ENCODE results near the gene ST6GALNAC5.

The ST6GALNAC5 gene

GRCh38 chr1:77085109-77085508 lies 217.8 kb downstream of the ST6GALNAC5 start:
- no peak overlapping the region for H3K27ac ChIP-seq
- no peak for TF ChIP-seq ZFX (IDR thresholded peaks at IDR 0.05)
- TF ChIP-seq, protein P1, sequence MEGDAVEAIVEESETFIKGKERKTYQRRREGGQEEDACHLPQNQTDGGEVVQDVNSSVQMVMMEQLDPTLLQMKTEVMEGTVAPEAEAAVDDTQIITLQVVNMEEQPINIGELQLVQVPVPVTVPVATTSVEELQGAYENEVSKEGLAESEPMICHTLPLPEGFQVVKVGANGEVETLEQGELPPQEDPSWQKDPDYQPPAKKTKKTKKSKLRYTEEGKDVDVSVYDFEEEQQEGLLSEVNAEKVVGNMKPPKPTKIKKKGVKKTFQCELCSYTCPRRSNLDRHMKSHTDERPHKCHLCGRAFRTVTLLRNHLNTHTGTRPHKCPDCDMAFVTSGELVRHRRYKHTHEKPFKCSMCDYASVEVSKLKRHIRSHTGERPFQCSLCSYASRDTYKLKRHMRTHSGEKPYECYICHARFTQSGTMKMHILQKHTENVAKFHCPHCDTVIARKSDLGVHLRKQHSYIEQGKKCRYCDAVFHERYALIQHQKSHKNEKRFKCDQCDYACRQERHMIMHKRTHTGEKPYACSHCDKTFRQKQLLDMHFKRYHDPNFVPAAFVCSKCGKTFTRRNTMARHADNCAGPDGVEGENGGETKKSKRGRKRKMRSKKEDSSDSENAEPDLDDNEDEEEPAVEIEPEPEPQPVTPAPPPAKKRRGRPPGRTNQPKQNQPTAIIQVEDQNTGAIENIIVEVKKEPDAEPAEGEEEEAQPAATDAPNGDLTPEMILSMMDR (conservative IDR thresholded peaks at IDR 0.05), result no peak; the same call in 1 of the 2 replicates

DNA sequence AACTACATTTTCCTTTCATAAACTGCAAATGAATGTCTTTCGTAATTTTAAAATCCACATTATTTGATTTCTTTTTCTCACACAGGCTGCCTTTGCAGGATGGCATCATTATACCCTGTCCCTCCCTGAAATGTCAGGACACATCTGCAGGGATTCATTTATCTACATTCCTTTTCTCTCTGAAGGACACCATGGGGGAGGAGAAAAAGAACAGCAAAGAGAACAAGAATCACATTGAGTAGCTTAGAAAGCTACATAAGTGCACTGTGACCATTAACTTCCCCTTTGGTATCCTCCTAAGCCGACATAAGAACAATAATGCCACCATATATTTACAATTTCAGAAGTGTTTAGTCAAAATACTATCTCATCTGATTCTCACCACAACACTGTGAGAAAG lies 222.5 kb downstream of the ST6GALNAC5 start:
- TF ChIP-seq, protein P1 (conservative IDR thresholded peaks at IDR 0.05), result no peak
- no peak for TF ChIP-seq ZFX (IDR thresholded peaks at IDR 0.05)
- H3K27ac ChIP-seq, result no peak overlapping the region

GRCh38 chr1:77095236-77095635 lies 228.0 kb downstream of the ST6GALNAC5 start:
- TF ChIP-seq, protein P1 (conservative IDR thresholded peaks at IDR 0.05), result no peak
- TF ChIP-seq ZFX (IDR thresholded peaks at IDR 0.05), result no peak
- H3K27ac ChIP-seq, result no peak overlapping the region

DNA sequence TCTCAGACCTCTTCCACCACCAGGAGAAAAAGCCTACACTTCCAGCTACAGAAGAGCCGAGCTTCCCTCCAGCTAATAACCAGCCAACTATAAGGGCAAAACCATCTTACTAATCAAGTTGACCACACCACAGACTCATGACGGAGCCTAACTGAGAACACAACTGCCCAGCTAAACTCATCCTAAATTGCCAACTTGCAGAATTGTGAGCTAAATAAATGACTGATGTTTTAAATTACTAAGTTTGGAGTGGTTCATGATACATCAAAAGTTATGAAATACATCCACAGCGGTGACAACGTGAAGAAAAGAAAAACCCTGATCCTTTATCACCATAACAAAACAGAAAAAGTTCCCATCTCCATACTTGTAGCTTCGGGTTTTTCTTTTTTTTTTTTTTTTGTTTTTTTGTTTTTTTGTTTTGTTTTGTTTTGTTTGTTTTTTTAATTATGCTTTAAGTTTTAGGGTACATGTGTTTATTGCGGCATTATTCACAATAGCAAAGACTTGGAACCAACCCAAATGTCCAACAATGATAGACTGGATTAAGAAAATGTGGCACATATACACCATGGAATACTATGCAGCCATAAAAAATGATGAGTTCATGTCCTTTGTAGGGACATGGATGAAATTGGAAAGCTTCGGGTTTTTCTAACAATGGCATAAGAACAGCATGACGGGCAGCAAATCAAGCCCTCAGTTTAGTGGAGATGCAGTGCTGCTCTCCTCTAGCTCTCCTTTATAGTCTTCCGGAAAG lies 229.4 kb downstream of the ST6GALNAC5 start:
- no peak overlapping the region for H3K27ac ChIP-seq
- TF ChIP-seq ZFX (IDR thresholded peaks at IDR 0.05), result no peak
- TF ChIP-seq, protein P1 (conservative IDR thresholded peaks at IDR 0.05), result no peak

- no peak for TF ChIP-seq ZFX (IDR thresholded peaks at IDR 0.05)
- H3K27ac ChIP-seq, result no peak overlapping the region
Measured at GRCh38 chr1:77100875-77101274, 233.6 kb downstream of the ST6GALNAC5 start.

- no peak for TF ChIP-seq ZFX (IDR thresholded peaks at IDR 0.05)
- TF ChIP-seq, protein P1 (conservative IDR thresholded peaks at IDR 0.05), result no peak
- no peak overlapping the region for H3K27ac ChIP-seq
Measured at GRCh38 chr1:77103486-77103885, 236.2 kb downstream of the ST6GALNAC5 start.

DNA sequence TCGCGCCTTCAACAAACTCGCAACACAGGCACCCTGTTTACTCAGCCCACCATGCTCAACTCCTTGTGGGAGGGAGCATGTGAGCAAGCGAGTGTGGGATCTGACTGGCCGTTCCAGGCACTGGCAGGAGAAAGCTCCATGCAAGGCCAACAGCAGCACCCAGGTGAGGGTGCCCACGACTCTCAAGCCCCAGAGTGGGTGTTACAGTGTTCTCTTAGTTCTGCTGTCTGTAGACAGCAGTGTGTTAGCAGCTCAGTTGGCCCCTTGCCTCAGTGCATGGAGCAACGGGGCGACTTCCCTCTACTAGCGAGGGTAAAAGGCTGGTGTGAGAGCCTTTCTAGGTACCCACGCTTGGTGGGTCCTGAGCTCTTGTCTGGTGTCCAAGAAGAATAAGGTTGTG lies 237.4 kb downstream of the ST6GALNAC5 start:
- H3K27ac ChIP-seq, result no peak overlapping the region
- TF ChIP-seq, protein P1 (conservative IDR thresholded peaks at IDR 0.05), result no peak
- no peak for TF ChIP-seq ZFX (IDR thresholded peaks at IDR 0.05)

Measured in C4-2B (cell line).